ENCODE measurements around the gene NPVF.

DNA sequence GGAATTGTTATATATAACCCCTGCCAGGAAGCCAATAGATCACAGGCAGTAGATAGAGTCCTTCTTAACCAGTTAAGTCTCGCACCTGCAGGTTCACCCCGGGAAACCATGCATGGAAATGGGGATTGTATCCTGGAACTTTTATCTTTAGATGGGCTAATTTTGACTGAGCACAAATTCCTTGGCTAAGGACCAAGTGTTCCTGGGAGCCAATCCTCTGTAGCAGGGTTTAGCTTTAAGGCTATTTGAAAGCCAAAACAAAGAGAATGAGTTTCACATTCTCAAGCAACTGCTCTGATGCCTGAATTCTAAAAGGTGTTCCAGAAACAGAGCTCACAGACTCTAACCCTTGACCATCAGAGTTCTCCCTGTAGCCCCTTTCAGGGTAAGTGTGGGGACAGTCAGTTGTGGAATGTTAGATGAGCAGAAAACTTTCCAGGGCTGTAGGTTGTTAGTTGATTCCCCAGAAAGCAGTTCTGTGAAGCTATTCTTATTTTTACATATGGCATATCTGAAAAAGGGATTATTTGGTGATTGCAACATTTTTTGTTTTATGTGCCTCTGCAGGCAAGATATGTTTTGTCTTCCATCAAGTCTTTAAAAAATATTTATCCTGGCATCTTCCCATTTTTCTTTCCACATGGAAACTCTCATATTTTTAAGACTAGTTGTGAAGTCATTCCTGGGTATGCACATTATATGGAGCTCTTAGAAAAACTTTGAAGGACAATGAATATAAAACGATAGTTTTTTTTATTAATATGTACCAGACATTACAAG is 16.2 kb upstream of the NPVF start:
- TF ChIP-seq CTCF (IDR thresholded peaks at IDR 0.05; ENCODE audit: poor library complexity, severe bottlenecking) (no peak), MXI1 (conservative IDR thresholded peaks at IDR 0.05; ENCODE audit: poor library complexity, severe bottlenecking) (no peak), EP300 (conservative IDR thresholded peaks at IDR 0.05; ENCODE audit: poor library complexity, severe bottlenecking) (no peak)

Measured in neural cell (in vitro differentiated cells).